Uterus (tissue), 2 donors: ENCODE measurements around the gene ILDR2.

Experiments
- POLR2A ChIP-seq, 2 donors: fragments of 450-650 bp; IDR thresholded peaks; one replicate each; pipeline ENCODE4 v1.6.1; 2016; ENCODE audit warnings: antibody characterized with exemption in 2 of 2, mild to moderate bottlenecking in 1 of 2, moderate library complexity in 1 of 2
- TF ChIP-seq, protein P1 (sequence below), 4 experiments: fragments of 200-600 bp in 2 of 4; fragments of 450-650 bp in 2 of 4; sonication (generic) in 2 of 4; IDR thresholded peaks; one replicate each; pipeline ENCODE4 v1.5.1; 2016 to 2019; ENCODE audit warnings: antibody characterized with exemption in 4 of 4, mild to moderate bottlenecking in 2 of 4, moderate library complexity in 1 of 4

DNA sequence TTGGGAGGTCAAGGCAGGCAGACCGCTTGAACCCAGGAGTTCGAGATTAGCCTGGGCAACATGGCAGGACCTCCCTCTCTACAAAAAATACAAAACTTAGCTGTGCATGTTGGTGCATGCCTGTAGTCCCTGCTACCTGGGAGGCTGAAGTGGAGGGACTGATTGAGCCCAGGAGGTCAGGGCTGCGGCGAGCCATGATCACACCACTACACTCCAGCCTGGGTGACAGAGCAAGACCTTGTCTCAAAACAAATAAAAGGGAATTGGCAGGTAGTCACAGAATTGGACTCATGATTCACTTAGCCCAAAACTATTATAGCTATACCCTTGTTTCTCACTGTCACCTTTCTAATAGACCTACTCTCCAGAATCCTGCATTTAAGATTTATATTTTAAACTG lies 104.8 kb downstream of the ILDR2 start:
- TF ChIP-seq, protein P1, sequence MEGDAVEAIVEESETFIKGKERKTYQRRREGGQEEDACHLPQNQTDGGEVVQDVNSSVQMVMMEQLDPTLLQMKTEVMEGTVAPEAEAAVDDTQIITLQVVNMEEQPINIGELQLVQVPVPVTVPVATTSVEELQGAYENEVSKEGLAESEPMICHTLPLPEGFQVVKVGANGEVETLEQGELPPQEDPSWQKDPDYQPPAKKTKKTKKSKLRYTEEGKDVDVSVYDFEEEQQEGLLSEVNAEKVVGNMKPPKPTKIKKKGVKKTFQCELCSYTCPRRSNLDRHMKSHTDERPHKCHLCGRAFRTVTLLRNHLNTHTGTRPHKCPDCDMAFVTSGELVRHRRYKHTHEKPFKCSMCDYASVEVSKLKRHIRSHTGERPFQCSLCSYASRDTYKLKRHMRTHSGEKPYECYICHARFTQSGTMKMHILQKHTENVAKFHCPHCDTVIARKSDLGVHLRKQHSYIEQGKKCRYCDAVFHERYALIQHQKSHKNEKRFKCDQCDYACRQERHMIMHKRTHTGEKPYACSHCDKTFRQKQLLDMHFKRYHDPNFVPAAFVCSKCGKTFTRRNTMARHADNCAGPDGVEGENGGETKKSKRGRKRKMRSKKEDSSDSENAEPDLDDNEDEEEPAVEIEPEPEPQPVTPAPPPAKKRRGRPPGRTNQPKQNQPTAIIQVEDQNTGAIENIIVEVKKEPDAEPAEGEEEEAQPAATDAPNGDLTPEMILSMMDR (IDR thresholded peaks at IDR 0.05) = no peak
- TF ChIP-seq POLR2A (IDR thresholded peaks at IDR 0.05) = no peak
